Measurements from ENCODE around the gene SMARCD3.

- TF ChIP-seq POLR2A (IDR thresholded peaks at IDR 0.05; ENCODE audit: extremely low read depth, insufficient read length) (no peak), MAX (IDR thresholded peaks at IDR 0.05; ENCODE audit: low read depth, low read length) (no peak), CTCF (IDR thresholded peaks at IDR 0.05; ENCODE audit: low read depth, low read length) (no peak), MYC (IDR thresholded peaks at IDR 0.05; ENCODE audit: low read depth, low read length) (no peak)
Measured at GRCh38 chr7:151246102-151246850, 2.2 kb downstream of the SMARCD3 start.

Data from NB4 (cell line).